Left renal cortex interstitium (tissue), 4 donors: ENCODE measurements around the gene CCDC158. TPM values are rescaled to one million over a fixed set of nuclear protein-coding genes. Genes with fewer than 3 reads are reported as not detected.
"Not testable (repeated sequence)": the region's sequence is repeated elsewhere in the genome, so short reads cannot be mapped to it uniquely, and the experiment has no call there.

Source experiments
- DNase-seq, 4 donors: peaks; one replicate each; pipeline ENCODE4 v3.0.0-alpha.2; 2013; ENCODE audit warnings: low read depth in 4 of 4, low spot score in 2 of 4, missing footprints in 1 of 4
- polyA plus RNA-seq, 4 donors: library from polyadenylated mRNA; unstranded; fragments of 120-200 nt; gene quantifications; one replicate each; pipeline ENCODE4 v1.2.1, GENCODE V29; 2013; ENCODE audit not compliant: insufficient read length in 4 of 4

The CCDC158 gene
- polyA plus RNA-seq, 4 donors, result 0.58 to 1.2 (median 0.88) TPM

GRCh38 chr4:76374798-76375197 lies 46.1 kb downstream of the CCDC158 start:
- DNase-seq, result no peak

GRCh38 chr4:76373919-76374552 lies 46.9 kb downstream of the CCDC158 start:
- DNase-seq, result no peak

GRCh38 chr4:76366737-76367136 lies 54.2 kb downstream of the CCDC158 start:
- no peak for DNase-seq

GRCh38 chr4:76365636-76366035 lies 55.3 kb downstream of the CCDC158 start:
- no peak for DNase-seq

- no peak for DNase-seq
These were observed 56.2 kb downstream of the CCDC158 start for GRCh38 chr4:76364763-76365162.

GRCh38 chr4:76363556-76364290 lies 57.2 kb downstream of the CCDC158 start:
- no peak for DNase-seq

GRCh38 chr4:76361689-76362412 lies 59.1 kb downstream of the CCDC158 start:
- DNase-seq, result no peak

GRCh38 chr4:76359881-76360466 lies 61.0 kb downstream of the CCDC158 start:
- DNase-seq, result not testable (repeated sequence)

- no peak for DNase-seq
These were observed 63.0 kb downstream of the CCDC158 start for GRCh38 chr4:76357981-76358380.

GRCh38 chr4:76354517-76355473 lies 66.1 kb downstream of the CCDC158 start:
- DNase-seq, result no peak

- DNase-seq, result no peak
These were observed 78.1 kb downstream of the CCDC158 start for GRCh38 chr4:76342803-76343202.

GRCh38 chr4:76342191-76342590 lies 78.8 kb downstream of the CCDC158 start:
- DNase-seq, result no peak

- no peak for DNase-seq
These were observed 79.9 kb downstream of the CCDC158 start for GRCh38 chr4:76341063-76341462.

- no peak for DNase-seq
These were observed 81.6 kb downstream of the CCDC158 start for GRCh38 chr4:76339364-76339763.

- no peak for DNase-seq
These were observed 86.1 kb downstream of the CCDC158 start for GRCh38 chr4:76334885-76335284.

- DNase-seq, result no peak
These were observed 94.4 kb downstream of the CCDC158 start for GRCh38 chr4:76326515-76326914.

- DNase-seq, result no peak
These were observed 95.9 kb downstream of the CCDC158 start for GRCh38 chr4:76325072-76325471.

- DNase-seq, result no peak
These were observed 98.7 kb downstream of the CCDC158 start for GRCh38 chr4:76322236-76322635.

- no peak for DNase-seq
These were observed 104.8 kb downstream of the CCDC158 start for GRCh38 chr4:76316131-76316530.

- no peak for DNase-seq
These were observed 105.5 kb downstream of the CCDC158 start for GRCh38 chr4:76315267-76315918.
